ENCODE results near the gene ENGASE.

GRCh38 chr17:79054200-79054960, 20.2 kb upstream of the ENGASE start:
- TF ChIP-seq POLR2A (IDR thresholded peaks at IDR 0.05; ENCODE audit: low read depth, low read length) = no peak
- no peak for TF ChIP-seq CTCF (conservative IDR thresholded peaks at IDR 0.05; ENCODE audit: low read depth, low read length)
- no peak for TF ChIP-seq RFX5 (IDR thresholded peaks at IDR 0.05; ENCODE audit: low read depth, low read length)
